ENCODE results near the gene CADPS2.
"Not testable (repeated sequence)": the region's sequence is repeated elsewhere in the genome, so short reads cannot be mapped to it uniquely, and the experiment has no call there.

CADPS2 gene

DNA sequence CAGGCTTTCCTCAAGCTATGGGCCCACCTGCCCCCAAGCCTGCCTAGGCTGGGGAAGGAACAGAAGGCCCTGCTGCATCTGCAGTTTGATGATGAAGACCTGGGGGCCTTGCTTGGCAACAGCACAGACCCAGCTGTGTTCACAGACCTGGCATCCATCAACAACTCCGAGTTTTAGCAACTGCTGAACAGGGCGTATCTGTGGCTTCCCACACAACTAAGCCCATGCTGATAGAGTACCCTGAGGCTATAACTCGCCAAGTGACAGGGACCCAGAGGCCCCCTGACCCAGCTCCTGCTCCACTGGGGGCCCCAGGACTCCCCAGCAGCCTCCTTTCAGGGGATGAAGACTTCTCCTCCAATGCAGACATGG is 36.3 kb downstream of the CADPS2 start:
- DNase-seq (ENCODE audit: low spot score), result no peak

DNA sequence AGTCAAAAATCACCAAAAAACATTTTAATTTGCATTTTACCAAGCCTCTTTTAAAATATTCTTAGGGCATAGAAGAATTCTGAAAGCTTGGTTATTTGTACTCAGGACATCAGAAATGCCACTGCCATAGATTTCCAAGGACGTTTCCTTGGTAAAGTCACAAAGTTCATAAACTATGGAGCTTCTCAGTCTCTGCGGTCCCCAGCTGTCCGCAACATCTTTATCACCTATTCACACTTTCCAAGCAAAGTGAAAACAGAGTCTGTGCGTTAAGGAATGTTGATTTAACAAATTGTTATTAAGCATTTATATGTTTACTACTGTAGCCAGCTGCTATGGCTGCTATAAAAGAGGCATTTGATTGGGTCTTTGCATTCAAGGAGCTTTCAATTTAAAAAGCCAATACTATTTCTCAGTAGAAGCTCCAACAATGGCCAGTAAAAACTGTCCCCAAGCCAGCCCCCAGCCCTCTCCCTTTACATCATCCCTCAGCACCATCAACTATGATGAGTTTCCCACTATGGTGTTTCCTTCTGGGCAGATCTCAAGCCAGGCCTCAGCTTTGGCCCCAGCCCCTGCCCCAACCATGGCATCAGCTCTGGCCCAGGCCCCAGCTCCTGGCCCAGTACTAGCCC is 36.8 kb downstream of the CADPS2 start:
- DNase-seq (ENCODE audit: low spot score), result no peak

GRCh38 chr7:122847871-122848473 is 38.3 kb downstream of the CADPS2 start:
- no peak for DNase-seq (ENCODE audit: low spot score)

GRCh38 chr7:122846591-122846990 is 39.7 kb downstream of the CADPS2 start:
- DNase-seq (ENCODE audit: low spot score), result no peak

DNA sequence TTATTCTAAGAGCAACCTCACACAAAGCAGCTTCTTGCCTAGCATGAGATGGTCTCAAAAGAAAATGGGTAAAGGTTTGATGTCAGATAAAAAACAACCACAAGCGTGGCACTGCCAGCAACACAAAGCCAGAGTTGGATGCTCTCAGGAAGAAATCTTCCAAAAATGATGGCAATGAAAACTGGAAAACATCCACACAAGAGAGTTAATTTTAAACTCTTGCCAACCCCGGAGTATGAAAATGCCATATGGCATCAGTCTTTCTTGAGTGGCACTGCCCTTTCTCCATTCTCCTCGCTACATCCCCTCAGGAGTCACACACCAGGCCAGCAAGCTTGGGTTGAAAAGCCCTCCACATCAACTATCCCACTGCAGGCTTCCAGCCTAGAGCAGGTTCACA is 41.0 kb downstream of the CADPS2 start:
- DNase-seq (ENCODE audit: low spot score), result no peak

GRCh38 chr7:122844191-122844988 is 41.9 kb downstream of the CADPS2 start:
- DNase-seq (ENCODE audit: low spot score), result peak; percentile 3

GRCh38 chr7:122842971-122843370 is 43.3 kb downstream of the CADPS2 start:
- no peak for DNase-seq (ENCODE audit: low spot score)

DNA sequence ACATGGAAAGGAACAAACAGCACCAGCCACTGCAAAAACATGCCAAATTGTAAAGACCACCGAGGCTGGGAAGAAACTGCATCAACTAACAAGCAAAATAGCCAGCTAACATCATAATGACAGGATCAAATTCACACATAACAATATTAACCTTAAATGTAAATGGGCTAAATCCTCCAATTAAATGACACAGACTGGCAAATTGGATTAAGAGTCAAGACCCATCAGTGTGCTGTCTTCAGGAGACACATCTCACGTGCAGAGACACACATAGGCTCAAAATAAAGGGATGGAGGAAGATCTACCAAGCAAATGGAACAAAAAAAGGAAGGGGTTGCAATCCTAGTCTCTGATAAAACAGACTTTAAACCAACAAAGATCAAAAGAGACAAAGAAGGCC is 50.0 kb downstream of the CADPS2 start:
- DNase-seq (ENCODE audit: low spot score), result not testable (repeated sequence)

GRCh38 chr7:122834571-122834942 is 51.7 kb downstream of the CADPS2 start:
- DNase-seq (ENCODE audit: low spot score), result not testable (repeated sequence)

DNA sequence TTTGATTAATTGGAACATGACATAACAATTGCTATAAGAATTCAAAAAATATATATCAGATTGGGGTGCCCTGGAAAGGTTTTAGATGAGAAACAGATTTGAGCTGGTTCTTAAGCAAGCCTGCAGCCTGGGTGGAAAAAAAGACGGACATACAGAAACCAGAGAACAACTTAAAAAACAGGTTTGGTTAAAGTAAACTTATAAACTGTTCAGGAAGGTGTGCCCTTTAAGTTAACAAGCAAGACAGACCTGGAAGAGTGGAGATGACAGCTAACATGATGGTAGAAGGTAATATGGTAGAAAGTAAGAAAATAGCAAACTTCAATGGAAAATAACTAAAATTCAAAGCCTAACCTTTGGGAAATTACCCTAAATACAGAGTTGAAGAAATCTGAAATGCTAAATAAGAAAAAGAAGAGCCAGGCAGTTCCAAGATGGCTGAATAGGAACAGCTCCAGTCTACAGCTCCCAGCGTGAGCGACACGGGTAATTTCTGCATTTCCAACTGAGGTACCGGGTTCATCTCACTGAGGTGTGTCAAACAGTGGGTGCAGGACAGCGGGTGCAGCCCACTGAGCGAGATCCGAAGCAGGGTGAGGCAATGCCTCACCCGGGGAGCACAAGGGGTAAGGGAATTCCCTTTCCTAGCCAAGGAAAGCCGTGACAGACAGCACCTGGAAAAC is 52.2 kb downstream of the CADPS2 start:
- no peak for DNase-seq (ENCODE audit: low spot score)

GRCh38 chr7:122831436-122831835 is 54.8 kb downstream of the CADPS2 start:
- DNase-seq (ENCODE audit: low spot score), result no peak

DNA sequence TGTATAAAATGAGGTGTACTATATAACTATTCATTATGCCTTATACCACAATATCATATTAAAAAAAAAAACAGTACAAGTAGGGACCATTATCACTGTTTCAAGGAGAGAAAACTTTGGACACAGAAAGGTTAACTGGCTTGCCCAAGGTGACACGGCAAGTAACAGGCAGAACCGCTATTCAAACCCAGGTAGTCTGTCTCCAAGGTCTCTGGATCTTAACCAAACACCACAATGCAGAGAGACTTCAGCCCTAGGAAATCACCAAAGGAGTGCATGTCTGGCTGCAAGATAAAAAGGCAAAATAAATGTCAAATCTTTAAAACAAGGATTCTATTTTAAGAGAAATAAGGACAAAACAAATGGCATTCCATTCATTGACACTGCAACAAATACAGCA is 56.3 kb downstream of the CADPS2 start:
- DNase-seq (ENCODE audit: low spot score), result no peak

DNA sequence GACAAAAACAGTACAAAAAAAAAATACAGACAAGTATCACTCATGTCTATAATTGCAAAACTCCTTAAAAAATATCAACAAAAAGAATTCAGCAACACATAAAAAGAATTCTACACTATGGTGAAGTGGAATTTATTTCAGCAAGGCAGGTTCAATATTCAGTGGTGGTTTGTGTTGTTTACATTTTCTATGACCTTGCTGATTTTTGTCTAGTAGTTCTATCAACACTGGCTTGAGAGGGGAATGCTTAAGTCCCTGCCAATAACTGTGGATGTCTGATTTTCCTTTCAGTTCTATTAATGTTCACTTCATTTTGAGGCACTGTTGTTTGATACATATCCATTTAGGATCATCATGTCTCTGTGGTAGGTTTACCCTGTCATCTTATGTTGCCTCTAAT is 58.5 kb downstream of the CADPS2 start:
- no peak for DNase-seq (ENCODE audit: low spot score)

DNA sequence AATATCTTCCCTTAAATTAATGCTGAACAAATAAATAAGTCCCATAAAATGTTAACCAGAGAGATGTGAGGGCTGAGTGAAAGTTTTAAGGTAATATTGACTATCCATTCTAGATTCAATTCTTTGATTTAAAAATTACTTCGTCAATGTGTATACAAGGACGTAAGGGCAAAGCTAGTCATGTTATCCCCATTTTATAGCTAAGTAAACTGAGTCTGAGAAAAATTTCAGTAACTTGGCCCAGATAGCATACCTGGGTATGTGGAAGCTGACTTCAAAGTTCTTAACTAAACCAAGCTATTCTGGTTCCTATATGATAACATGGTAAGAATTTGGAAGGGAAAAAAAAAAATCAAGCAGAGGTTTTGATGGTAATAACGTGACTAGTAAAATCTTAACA is 72.4 kb downstream of the CADPS2 start:
- no peak for DNase-seq (ENCODE audit: low spot score)

GRCh38 chr7:122803851-122804250 is 82.4 kb downstream of the CADPS2 start:
- DNase-seq (ENCODE audit: low spot score), result no peak

- peak; percentile 59 for DNase-seq (ENCODE audit: low spot score)
Observed at GRCh38 chr7:122803323-122803722, 82.9 kb downstream of the CADPS2 start.

GRCh38 chr7:122802301-122802751 is 83.9 kb downstream of the CADPS2 start:
- DNase-seq (ENCODE audit: low spot score), result peak; percentile 68

DNA sequence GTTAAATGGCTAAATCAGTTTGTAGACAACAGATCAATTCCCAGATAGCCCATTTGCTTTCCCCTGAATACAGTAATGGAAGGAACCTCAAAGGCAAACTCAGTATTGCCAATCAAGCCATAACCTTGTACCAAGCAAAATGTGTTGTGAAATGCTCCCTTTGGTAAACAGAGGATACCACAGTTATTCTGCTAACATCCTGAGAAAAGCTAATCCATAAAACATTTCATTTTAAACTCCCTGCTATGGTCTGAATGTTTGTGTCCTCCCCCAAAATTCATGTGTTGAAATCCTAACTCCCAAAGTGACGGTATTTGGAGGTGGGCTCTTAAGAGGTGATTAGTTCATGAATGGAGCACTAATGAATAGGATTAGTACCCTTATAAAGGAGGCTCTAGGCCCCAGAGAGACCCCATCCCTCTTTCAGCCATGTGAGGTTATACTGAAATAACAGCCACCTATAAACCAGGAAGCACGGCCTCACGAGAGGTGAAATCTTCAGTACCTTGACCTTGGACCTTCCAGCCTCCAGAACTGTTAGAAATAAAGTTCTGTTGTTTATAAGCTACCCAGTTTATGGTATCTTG is 94.2 kb downstream of the CADPS2 start:
- no peak for DNase-seq (ENCODE audit: low spot score)

DNA sequence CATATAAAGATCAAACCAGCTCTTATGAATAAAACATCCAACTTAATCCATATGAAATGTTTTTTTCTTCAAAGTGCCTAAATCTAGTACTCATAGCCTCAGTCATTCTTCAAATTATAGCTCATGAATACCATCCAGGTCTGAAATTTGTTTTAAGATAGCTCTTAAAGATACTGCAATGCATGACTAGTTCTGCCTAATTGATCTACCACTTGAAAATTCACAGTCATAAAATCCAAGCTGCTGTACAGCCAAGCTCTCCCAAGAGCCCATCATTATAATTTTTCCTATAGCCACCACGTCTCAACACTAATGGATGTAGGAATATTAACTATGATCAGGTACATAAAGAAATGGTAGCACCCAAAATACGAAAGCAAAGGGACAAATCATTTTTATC is 95.7 kb downstream of the CADPS2 start:
- DNase-seq (ENCODE audit: low spot score), result no peak

GRCh38 chr7:122790132-122790531 is 96.1 kb downstream of the CADPS2 start:
- DNase-seq (ENCODE audit: low spot score), result no peak

DNA sequence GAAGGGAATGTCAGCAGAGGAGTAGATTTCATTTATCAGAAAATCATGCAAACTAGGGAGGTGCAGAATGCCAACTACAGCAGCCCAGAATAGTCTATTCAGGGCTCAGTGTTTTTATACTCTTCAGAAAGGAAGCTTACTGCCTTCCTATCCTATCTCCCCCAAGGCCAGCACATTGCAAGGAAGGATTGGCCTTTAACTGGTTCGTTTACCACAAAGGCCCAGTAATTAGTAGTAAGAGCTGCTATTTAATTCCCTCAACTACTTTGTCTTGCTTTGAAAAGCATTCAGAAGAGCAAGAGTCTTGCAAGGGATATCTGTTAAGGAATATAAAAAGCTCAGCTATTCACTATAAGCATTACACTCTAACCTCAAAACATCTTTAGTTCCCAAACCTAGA is 97.1 kb downstream of the CADPS2 start:
- DNase-seq (ENCODE audit: low spot score), result no peak

GRCh38 chr7:122770686-122771335 is 115.4 kb downstream of the CADPS2 start:
- no peak for DNase-seq (ENCODE audit: low spot score)
